PC-9 (cell line): Measurements from ENCODE around the gene IGSF8. TPM values are rescaled to one million over a fixed set of nuclear protein-coding genes. Genes with fewer than 3 reads are reported as not detected.

ENCODE experiments used
- BruUV-seq: library from RNA; stranded (reverse); fragments of 400-500 nt; replicated peaks from 2 replicates; lab custom pipeline; 2021; lab: Mats Ljungman, UMichigan
- CTCF ChIA-PET: fragments of 300-600 bp; sonication (Branson Sonifier 250); formaldehyde crosslinking; loops from one replicate; lab custom pipeline; 2022; ENCODE audit warnings: antibody characterized with exemption; lab: Charles Lee
- POLR2A ChIA-PET: fragments of 300-600 bp; sonication (Branson Sonifier 250); formaldehyde crosslinking; loops from one replicate; lab custom pipeline; 2022; ENCODE audit warnings: antibody characterized with exemption; ENCODE audit not compliant: unreplicated experiment; lab: Charles Lee
- DNase-seq, 2 experiments: peaks; one replicate each; pipeline versions ENCODE4 v3.0.0 to v3.0.0-alpha.2; 2015 to 2022; ENCODE audit warnings: mixed read lengths in 1 of 2
- H2AFZ ChIP-seq: fragments of 200-600 bp; sonication (generic); 2 replicates; pipeline ENCODE4 v1.8.1; 2017; ENCODE audit warnings: antibody characterized with exemption
- H3F3A ChIP-seq: fragments of 200-600 bp; sonication (generic); 2 replicates; pipeline ENCODE4 v1.8.1; 2017; ENCODE audit warnings: antibody characterized with exemption, mild to moderate bottlenecking, low read depth; ENCODE audit not compliant: insufficient read depth
- H3K27ac ChIP-seq: fragments of 200-600 bp; sonication (generic); 2 replicates; pipeline ENCODE4 v1.6.1; 2016; ENCODE audit warnings: mixed run types
- H3K27me3 ChIP-seq: fragments of 200-600 bp; sonication (generic); 2 replicates; pipeline ENCODE4 v1.6.1; 2016; ENCODE audit warnings: low read depth, mixed run types; ENCODE audit not compliant: insufficient read depth
- H3K36me3 ChIP-seq: fragments of 200-600 bp; sonication (generic); 2 replicates; pipeline ENCODE4 v1.6.1; 2016; ENCODE audit warnings: low read depth, mixed run types
- H3K4me1 ChIP-seq: fragments of 200-600 bp; sonication (generic); replicated peaks from 2 replicates; pipeline ENCODE4 v1.6.1; 2016; ENCODE audit warnings: mixed run types; ENCODE audit not compliant: insufficient read depth
- H3K4me2 ChIP-seq: fragments of 200-600 bp; sonication (generic); 2 replicates; pipeline ENCODE4 v1.6.1; 2017; ENCODE audit warnings: mixed run types
- H3K4me3 ChIP-seq: fragments of 200-600 bp; sonication (generic); 2 replicates; pipeline ENCODE4 v1.6.1; 2016; ENCODE audit warnings: mixed run types
- H3K79me2 ChIP-seq: fragments of 200-600 bp; sonication (generic); 2 replicates; pipeline ENCODE4 v1.6.1; 2017; ENCODE audit warnings: low read depth, mixed run types
- H3K9me2 ChIP-seq: fragments of 200-600 bp; sonication (generic); 2 replicates; pipeline ENCODE4 v1.8.1; 2017; ENCODE audit warnings: mild to moderate bottlenecking; ENCODE audit not compliant: insufficient read depth
- H3K9me3 ChIP-seq: fragments of 200-600 bp; sonication (generic); 2 replicates; pipeline ENCODE4 v1.8.1; 2016; ENCODE audit warnings: low read depth; ENCODE audit not compliant: insufficient read depth
- H4K20me1 ChIP-seq: fragments of 200-600 bp; sonication (generic); 2 replicates; pipeline ENCODE4 v1.8.1; 2017; ENCODE audit not compliant: insufficient read depth
- EZH2 ChIP-seq: fragments of 200-600 bp; sonication (generic); IDR thresholded peaks from 2 replicates; pipeline ENCODE4 v1.8.0; 2017; ENCODE audit warnings: antibody characterized with exemption, low read depth
- intact Hi-C: fragments of 100-400 bp; cut with micrococcal nuclease; formaldehyde crosslinking; loops from one replicate; pipeline ENCODE4 v1.10.0; 2022; ENCODE audit not compliant: unreplicated experiment
- total RNA-seq: library from RNA; stranded (reverse); gene quantifications from 2 replicates; pipeline ENCODE4 v1.2.3, GENCODE V29; 2021
- TF ChIP-seq, protein P1 (sequence below): fragments of 200-600 bp; sonication (generic); conservative IDR thresholded peaks from 2 replicates; pipeline ENCODE4 v1.6.1; 2017; ENCODE audit warnings: mixed run types, antibody characterized with exemption, mild to moderate bottlenecking, moderate library complexity

IGSF8 gene
- total RNA-seq, 1 experiment from 2014 or later, result 27.4 TPM

DNA sequence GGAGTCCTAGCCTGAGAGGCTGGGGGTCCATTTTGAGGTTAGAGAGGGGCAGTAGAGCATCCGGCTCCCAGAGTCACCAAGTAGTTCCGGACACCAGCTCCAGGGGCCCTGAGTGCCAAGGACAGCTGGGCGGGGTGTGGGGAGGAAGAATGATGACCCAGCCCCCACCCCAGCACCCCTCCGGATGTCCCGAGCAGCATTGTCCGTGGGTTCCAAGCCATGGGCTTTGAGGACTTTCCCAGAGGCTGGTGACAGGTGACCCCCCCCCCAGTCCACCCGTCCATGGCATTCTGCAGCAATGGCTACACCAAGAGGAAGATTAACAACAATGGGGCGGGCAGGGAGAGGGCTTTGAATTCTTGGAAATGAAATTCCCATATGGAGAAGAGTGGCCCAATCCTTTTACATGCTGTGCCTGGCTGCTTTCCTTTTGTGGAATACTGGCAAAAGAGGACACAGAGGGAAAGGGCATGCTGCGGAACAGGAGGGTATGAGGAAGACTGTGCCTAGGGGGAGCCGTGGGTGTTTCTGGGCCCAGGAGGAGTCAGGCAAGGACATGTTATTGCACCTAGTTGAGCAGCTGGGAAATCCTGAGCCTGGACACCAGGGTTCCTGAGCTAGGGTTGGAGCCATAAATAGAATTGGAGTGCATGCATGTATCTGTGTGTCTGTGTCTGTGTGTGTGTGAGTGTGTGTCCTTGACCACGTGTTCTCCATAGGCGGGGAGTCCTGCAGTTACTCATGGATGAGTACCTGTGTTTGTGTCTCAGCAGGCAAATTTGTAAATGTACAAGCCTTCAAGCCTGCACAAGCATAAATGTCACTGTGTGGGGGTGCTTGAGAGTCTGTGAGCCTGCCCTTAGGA is 18.1 kb upstream of the IGSF8 start:
- POLR2A ChIA-PET, result interaction anchor here (0.6 kb wide), 2 partner anchors 257 to 1273 kb away, joined by 3 read pairs; no protein-coding TSS in a partner anchor

DNA sequence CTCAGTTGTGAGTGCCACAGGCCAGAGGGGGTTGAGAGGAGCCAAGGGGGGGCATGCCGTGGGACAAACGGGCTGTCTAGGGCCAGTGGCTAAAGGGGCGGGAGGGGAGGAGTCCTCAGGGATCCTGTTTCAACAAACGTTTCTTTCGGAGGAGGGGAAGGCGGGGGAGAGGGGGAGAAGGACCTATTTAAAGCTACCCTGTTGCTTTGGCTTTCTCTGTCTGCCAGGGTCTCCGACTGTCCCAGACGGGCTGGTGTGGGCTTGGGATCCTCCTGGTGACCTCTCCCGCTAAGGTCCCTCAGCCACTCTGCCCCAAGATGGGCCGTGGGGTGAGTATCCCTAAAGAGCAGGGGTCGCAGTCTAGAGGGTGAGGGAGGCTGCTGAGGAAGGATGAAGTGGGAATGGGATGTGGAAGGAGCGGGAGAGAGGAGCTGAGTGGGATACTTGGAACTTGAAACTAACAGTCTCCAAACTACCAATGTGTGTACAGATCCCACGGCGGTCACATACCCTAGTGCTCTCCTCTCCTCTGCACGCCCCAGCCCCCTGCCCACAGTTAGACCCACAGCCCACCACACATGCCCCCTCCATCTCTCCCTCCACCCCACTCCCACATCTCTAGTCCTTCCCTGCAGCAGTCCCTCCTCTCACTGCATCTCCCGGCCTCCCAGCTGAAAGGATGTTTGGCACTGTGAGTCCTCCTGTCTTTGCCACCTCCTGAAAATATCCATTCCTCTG is 17.3 kb upstream of the IGSF8 start, which contains the start of gene ATP1A2:
ATP1A2 (plus strand) TSS at position 215 of the 738 bp plus-strand sequence; CDS start at position 318, 103 bp downstream.
- H3F3A ChIP-seq, result no peaks in the 10 kb centered on the region
- H3K4me3 ChIP-seq, result no peak within 1 kb of the TSS
- H3K4me1 ChIP-seq, result 0 out of 2 replicates have a peak, but pooled peaks cover under 1% of the 10 kb centered on the region
- H4K20me1 ChIP-seq, result no peaks in the 10 kb centered on the region
- intact Hi-C loops, result no loop called here
- no peaks in the 10 kb centered on the region for H3K27me3 ChIP-seq
- no peak for DNase-seq
- ChIA-PET CTCF (interaction anchor here (0.8 kb wide), 1 partner anchor 221 kb away, joined by 9 read pairs; no protein-coding TSS in a partner anchor), POLR2A (interaction anchor here (0.6 kb wide), 1 partner anchor 1273 kb away, joined by 3 read pairs; no protein-coding TSS in a partner anchor)
- no peak for TF ChIP-seq EZH2
- TF ChIP-seq, protein P1, sequence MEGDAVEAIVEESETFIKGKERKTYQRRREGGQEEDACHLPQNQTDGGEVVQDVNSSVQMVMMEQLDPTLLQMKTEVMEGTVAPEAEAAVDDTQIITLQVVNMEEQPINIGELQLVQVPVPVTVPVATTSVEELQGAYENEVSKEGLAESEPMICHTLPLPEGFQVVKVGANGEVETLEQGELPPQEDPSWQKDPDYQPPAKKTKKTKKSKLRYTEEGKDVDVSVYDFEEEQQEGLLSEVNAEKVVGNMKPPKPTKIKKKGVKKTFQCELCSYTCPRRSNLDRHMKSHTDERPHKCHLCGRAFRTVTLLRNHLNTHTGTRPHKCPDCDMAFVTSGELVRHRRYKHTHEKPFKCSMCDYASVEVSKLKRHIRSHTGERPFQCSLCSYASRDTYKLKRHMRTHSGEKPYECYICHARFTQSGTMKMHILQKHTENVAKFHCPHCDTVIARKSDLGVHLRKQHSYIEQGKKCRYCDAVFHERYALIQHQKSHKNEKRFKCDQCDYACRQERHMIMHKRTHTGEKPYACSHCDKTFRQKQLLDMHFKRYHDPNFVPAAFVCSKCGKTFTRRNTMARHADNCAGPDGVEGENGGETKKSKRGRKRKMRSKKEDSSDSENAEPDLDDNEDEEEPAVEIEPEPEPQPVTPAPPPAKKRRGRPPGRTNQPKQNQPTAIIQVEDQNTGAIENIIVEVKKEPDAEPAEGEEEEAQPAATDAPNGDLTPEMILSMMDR, result no peak
- BruUV-seq, result no TSS peak
- no peaks in the 10 kb centered on the region for H3K9me3 ChIP-seq
- no peak within 1 kb of the TSS for H3K27ac ChIP-seq
- H3K36me3 ChIP-seq, result no peaks in the 10 kb centered on the region
- H2AFZ ChIP-seq, result no peak within 1 kb of the TSS
- H3K4me2 ChIP-seq, result no peak within 1 kb of the TSS
- no peaks in the 10 kb centered on the region for H3K9me2 ChIP-seq
- H3K79me2 ChIP-seq, result no peaks in the 10 kb centered on the region

More for the DNA sequence above, 18.1 kb upstream of the IGSF8 start:
- H3F3A ChIP-seq, result no peaks in the 10 kb centered on the region
- no peaks in the 10 kb centered on the region for H3K4me1 ChIP-seq
- no peak overlapping the region for H2AFZ ChIP-seq
- BruUV-seq, result no TSS peak
- no peaks in the 10 kb centered on the region for H3K79me2 ChIP-seq
- no peaks in the 10 kb centered on the region for H4K20me1 ChIP-seq
- DNase-seq, result no peak
- H3K9me2 ChIP-seq, result no peaks in the 10 kb centered on the region
- H3K27me3 ChIP-seq, result no peaks in the 10 kb centered on the region
- H3K9me3 ChIP-seq, result no peaks in the 10 kb centered on the region
- intact Hi-C loops, result no loop called here
- H3K27ac ChIP-seq, result no peak overlapping the region
- no peaks in the 10 kb centered on the region for H3K36me3 ChIP-seq
- CTCF ChIA-PET, result interaction anchor here (0.6 to 1.1 kb wide), 3 partner anchors 77 to 224 kb away, joined by 3 to 9 read pairs (median 3); no protein-coding TSS in a partner anchor
- H3K4me3 ChIP-seq, result no peak overlapping the region
- no peak overlapping the region for H3K4me2 ChIP-seq
- no peak for TF ChIP-seq EZH2
- TF ChIP-seq, protein P1, result no peak

DNA sequence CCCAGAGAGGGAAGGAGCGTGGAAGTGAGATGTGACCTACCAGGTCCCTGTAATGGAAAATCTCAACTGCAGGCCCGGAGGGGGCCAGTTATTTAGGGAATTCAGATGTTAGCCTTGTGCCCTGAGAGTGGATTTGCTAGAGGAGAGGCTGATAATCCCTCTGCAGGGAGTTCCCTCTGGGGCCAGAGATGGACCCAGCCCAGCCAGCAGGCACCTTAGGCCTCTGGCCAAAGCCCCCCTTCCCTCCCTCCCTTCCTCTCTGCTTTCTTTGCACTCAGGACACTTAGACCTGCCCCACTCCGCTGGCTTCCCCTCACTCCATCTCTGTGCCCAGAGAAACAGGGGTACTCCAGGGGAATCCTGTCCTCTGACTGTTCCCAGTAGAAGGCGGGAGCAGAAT is 15.7 kb upstream of the IGSF8 start:
- peaks cover 10% of the 10 kb centered on the region; the same call in 1 of the 2 replicates for H3F3A ChIP-seq
- H2AFZ ChIP-seq, result no peak overlapping the region
- H3K36me3 ChIP-seq, result no peaks in the 10 kb centered on the region
- peaks cover 17% of the 10 kb centered on the region for H3K4me1 ChIP-seq
- ChIA-PET POLR2A (no interaction called here), CTCF (no interaction called here)
- H3K4me2 ChIP-seq, result no peak overlapping the region
- H3K27ac ChIP-seq, result no peak overlapping the region
- no TSS peak for BruUV-seq
- DNase-seq, result no peak
- H3K79me2 ChIP-seq, result no peaks in the 10 kb centered on the region
- H3K9me2 ChIP-seq, result no peaks in the 10 kb centered on the region
- no peaks in the 10 kb centered on the region for H3K27me3 ChIP-seq
- no peak overlapping the region for H3K4me3 ChIP-seq
- H3K9me3 ChIP-seq, result no peaks in the 10 kb centered on the region
- intact Hi-C loops, result loop anchor here (1.0 kb wide), 1 partner anchor 74 kb away; no protein-coding TSS in a partner anchor
- no peaks in the 10 kb centered on the region for H4K20me1 ChIP-seq
- no peak for TF ChIP-seq EZH2
- TF ChIP-seq, protein P1, result no peak
